HCT116 (cell line): ENCODE measurements around the gene IRS1. TPM values are rescaled to one million over a fixed set of nuclear protein-coding genes. Genes with fewer than 3 reads are reported as not detected.

Experiments
- ATAC-seq: fragments of 200-7000 bp; cut with Tn5 transposase; 2 replicates; pipeline ENCODE4 v1.9.1; 2020; ENCODE audit warnings: mild to moderate bottlenecking, moderate library complexity
- BruUV-seq: library from RNA; stranded (reverse); fragments of 400-500 nt; replicated peaks from 2 replicates; lab custom pipeline; 2021; lab: Mats Ljungman, UMichigan
- CTCF ChIA-PET: fragments of 300-600 bp; sonication (Branson Sonifier 250); formaldehyde crosslinking; loops from one replicate; lab custom pipeline; 2021; ENCODE audit warnings: antibody characterized with exemption; lab: Charles Lee
- POLR2A ChIA-PET: fragments of 300-600, 350-600 bp; sonication (Branson Sonifier 250); formaldehyde crosslinking; loops from one replicate; lab custom pipeline; 2021; ENCODE audit warnings: antibody characterized with exemption; lab: Charles Lee
- RAD21 ChIA-PET, 2 experiments: fragments of 300-600 bp; sonication (Branson Sonifier 250); formaldehyde crosslinking; loops; one replicate each; lab custom pipeline; 2023; ENCODE audit warnings: low total read pairs in 2 of 2; ENCODE audit not compliant: uncharacterized antibody in 2 of 2, unreplicated experiment in 2 of 2, low non-redundant PET in 1 of 2; lab: Charles Lee
- DNase-seq: peaks from one replicate; pipeline ENCODE4 v3.0.0-alpha.2; 2010; ENCODE audit warnings: low read depth, low spot score
- H2AFZ ChIP-seq: fragments of 200-600 bp; shearing (Covaris generic), sonication (generic); 2 replicates; pipeline ENCODE4 v1.6.1; 2017; ENCODE audit warnings: low read depth, mixed run types, mixed read lengths, antibody characterized with exemption, low read length; ENCODE audit not compliant: poor library complexity, severe bottlenecking
- H3K27ac ChIP-seq: 2 replicates; pipeline ENCODE4 v1.5.1; 2012; ENCODE audit warnings: low read depth, low read length
- H3K27me3 ChIP-seq: fragments of 200-600 bp; sonication (generic); 2 replicates; pipeline ENCODE4 v1.6.1; 2016; ENCODE audit warnings: mixed run types, low read length, mixed read lengths; ENCODE audit not compliant: insufficient read depth
- H3K36me3 ChIP-seq, 2 experiments: fragments of 200-500 bp in 1 of 2; fragments of 200-600 bp in 1 of 2; sonication (Bioruptor generic) in 1 of 2; sonication (generic) in 1 of 2; 2 replicates each; pipeline versions ENCODE4 v1.5.1 to v1.6.1; 2014 to 2016; ENCODE audit warnings: low read length in 2 of 2, inconsistent platforms in 1 of 2, mixed read lengths in 1 of 2, mixed run types in 1 of 2; ENCODE audit not compliant: insufficient read depth in 2 of 2, control insufficient read depth in 1 of 2
- H3K4me1 ChIP-seq, 2 experiments: fragments of 200-600 bp in 1 of 2; sonication (generic) in 1 of 2; 2 replicates each; pipeline versions ENCODE4 v1.5.1 to v1.6.1; 2012 to 2017; ENCODE audit warnings: low read length in 2 of 2, inconsistent platforms in 1 of 2, mild to moderate bottlenecking in 1 of 2, mixed read lengths in 1 of 2, mixed run types in 1 of 2, moderate library complexity in 1 of 2; ENCODE audit not compliant: insufficient read depth in 2 of 2, control insufficient read depth in 1 of 2
- H3K4me2 ChIP-seq: fragments of 200-600 bp; sonication (generic); 2 replicates; pipeline ENCODE4 v1.6.1; 2017; ENCODE audit warnings: mixed run types, low read length, mixed read lengths
- H3K4me3 ChIP-seq, 2 experiments: fragments of 200-600 bp in 1 of 2; sonication (generic) in 1 of 2; replicated peaks in 1 of 2; 2 replicates each; pipeline ENCODE4 v1.5.1; 2011 to 2016; ENCODE audit warnings: low read length in 2 of 2, control low read depth in 1 of 2, low read depth in 1 of 2, mild to moderate bottlenecking in 1 of 2, mixed read lengths in 1 of 2, mixed run types in 1 of 2
- H3K79me2 ChIP-seq: fragments of 200-600 bp; sonication (generic); 2 replicates; pipeline ENCODE4 v1.6.1; 2017; ENCODE audit warnings: mild to moderate bottlenecking, mixed run types, low read length, moderate library complexity, mixed read lengths; ENCODE audit not compliant: insufficient read depth
- H3K9ac ChIP-seq: fragments of 200-600 bp; sonication (generic); 2 replicates; pipeline ENCODE4 v1.6.1; 2016; ENCODE audit warnings: low read length, mixed read lengths
- H3K9me2 ChIP-seq: fragments of 200-600 bp; sonication (generic), shearing (Covaris generic); 2 replicates; pipeline ENCODE4 v1.6.1; 2017; ENCODE audit warnings: mixed run types, mild to moderate bottlenecking, moderate library complexity; ENCODE audit not compliant: insufficient read depth
- H3K9me3 ChIP-seq, 2 experiments: fragments of 200-500 bp in 1 of 2; fragments of 200-600 bp in 1 of 2; sonication (Bioruptor generic) in 1 of 2; sonication (generic) in 1 of 2; 2 replicates each; pipeline ENCODE4 v1.6.1; 2014 to 2017; ENCODE audit warnings: low read length in 2 of 2, mixed read lengths in 2 of 2, inconsistent platforms in 1 of 2, low read depth in 1 of 2, mild to moderate bottlenecking in 1 of 2, mixed run types in 1 of 2, moderate library complexity in 1 of 2; ENCODE audit not compliant: control insufficient read depth in 1 of 2, insufficient read depth in 1 of 2
- H4K20me1 ChIP-seq: fragments of 200-600 bp; sonication (generic), shearing (Covaris generic); 2 replicates; pipeline ENCODE4 v1.6.1; 2017; ENCODE audit warnings: mixed run types, mild to moderate bottlenecking, moderate library complexity; ENCODE audit not compliant: insufficient read depth
- CBX3 ChIP-seq: IDR thresholded peaks from 2 replicates; pipeline ENCODE4 v1.6.1; 2012; ENCODE audit warnings: low read depth
- CEBPB ChIP-seq: IDR thresholded peaks from 2 replicates; pipeline ENCODE4 v1.6.1; 2012; ENCODE audit warnings: low read depth
- ELF1 ChIP-seq: IDR thresholded peaks from 2 replicates; pipeline ENCODE4 v1.6.1; 2012; ENCODE audit warnings: low read depth, borderline replicate concordance
- SP1 ChIP-seq: IDR thresholded peaks from 2 replicates; pipeline ENCODE4 v1.6.1; 2012; ENCODE audit warnings: low read depth
- intact Hi-C: fragments of 100-400 bp; cut with micrococcal nuclease; formaldehyde crosslinking; loops from 2 replicates; pipeline ENCODE4 v1.10.0; 2022
- total RNA-seq: library from RNA; stranded (reverse); gene quantifications from one replicate; pipeline ENCODE4 v1.2.1, GENCODE V29; 2021; ENCODE audit not compliant: unreplicated experiment
- TF ChIP-seq, protein P1 (sequence below), 3 experiments: fragments of 200-600 bp in 1 of 3; sonication (generic) in 1 of 3; IDR thresholded peaks in 2 of 3; conservative IDR thresholded peaks in 1 of 3; 2 replicates each; pipeline ENCODE4 v1.5.1; 2012 to 2017; ENCODE audit warnings: low read depth in 2 of 3, low read length in 2 of 3, antibody characterized with exemption in 1 of 3, borderline replicate concordance in 1 of 3, control low read depth in 1 of 3, mild to moderate bottlenecking in 1 of 3, mixed read lengths in 1 of 3, mixed run types in 1 of 3, moderate library complexity in 1 of 3; ENCODE audit not compliant: insufficient read depth in 1 of 3
- TF ChIP-seq, protein P2 (sequence below): IDR thresholded peaks from 2 replicates; pipeline ENCODE4 v1.6.1; 2012

IRS1 gene
- total RNA-seq, 1 experiment from 2014 or later, result 88.8 TPM

DNA sequence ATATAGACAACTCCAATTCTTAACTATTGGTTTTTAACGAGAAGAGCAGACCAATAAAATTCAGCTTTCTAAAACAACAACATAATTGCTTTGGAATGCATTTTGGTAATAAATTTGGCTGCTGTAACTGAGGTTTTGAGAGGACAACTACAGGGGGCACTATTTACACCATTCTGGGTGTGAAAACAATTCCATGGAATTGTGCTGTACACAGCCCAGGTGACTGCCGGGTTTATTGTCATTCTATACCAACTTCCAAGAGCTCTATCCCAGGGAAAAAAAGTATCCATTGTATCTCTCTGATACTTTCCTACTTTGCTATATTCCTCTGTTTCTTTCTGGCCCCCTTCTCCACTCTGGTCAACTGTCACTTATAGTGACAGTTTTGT lies 38.4 kb downstream of the IRS1 start:
- H3K36me3 ChIP-seq, result peaks cover 2 to 31% of the 10 kb centered on the region in 2 experiments; a peak in 2 of 4 replicates
- ATAC-seq (no peak), DNase-seq (no peak)
- no TSS peak for BruUV-seq
- CTCF ChIA-PET, result interaction anchor here (0.8 to 1.7 kb wide), 8 partner anchors 9 to 547 kb away, joined by 3 to 7 read pairs (median 4); partner anchors contain the start of gene IRS1
- peaks cover 74 to 95% of the 10 kb centered on the region in 2 experiments for H3K4me1 ChIP-seq
- H2AFZ ChIP-seq, result no peak overlapping the region
- no peak overlapping the region for H3K4me3 ChIP-seq
- H3K27ac ChIP-seq, result peak overlapping the region; percentile 96
- intact Hi-C loops, result no loop called here
- POLR2A ChIA-PET, result interaction anchor here (0.8 to 1.8 kb wide), 5 partner anchors 23 to 576 kb away, joined by 3 to 5 read pairs (median 4); no protein-coding TSS in a partner anchor
- peaks cover 91% of the 10 kb centered on the region for H3K79me2 ChIP-seq
- TF ChIP-seq, protein P1, sequence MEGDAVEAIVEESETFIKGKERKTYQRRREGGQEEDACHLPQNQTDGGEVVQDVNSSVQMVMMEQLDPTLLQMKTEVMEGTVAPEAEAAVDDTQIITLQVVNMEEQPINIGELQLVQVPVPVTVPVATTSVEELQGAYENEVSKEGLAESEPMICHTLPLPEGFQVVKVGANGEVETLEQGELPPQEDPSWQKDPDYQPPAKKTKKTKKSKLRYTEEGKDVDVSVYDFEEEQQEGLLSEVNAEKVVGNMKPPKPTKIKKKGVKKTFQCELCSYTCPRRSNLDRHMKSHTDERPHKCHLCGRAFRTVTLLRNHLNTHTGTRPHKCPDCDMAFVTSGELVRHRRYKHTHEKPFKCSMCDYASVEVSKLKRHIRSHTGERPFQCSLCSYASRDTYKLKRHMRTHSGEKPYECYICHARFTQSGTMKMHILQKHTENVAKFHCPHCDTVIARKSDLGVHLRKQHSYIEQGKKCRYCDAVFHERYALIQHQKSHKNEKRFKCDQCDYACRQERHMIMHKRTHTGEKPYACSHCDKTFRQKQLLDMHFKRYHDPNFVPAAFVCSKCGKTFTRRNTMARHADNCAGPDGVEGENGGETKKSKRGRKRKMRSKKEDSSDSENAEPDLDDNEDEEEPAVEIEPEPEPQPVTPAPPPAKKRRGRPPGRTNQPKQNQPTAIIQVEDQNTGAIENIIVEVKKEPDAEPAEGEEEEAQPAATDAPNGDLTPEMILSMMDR (IDR thresholded peaks at IDR 0.05 in 2 of 3, conservative IDR thresholded peaks at IDR 0.05 in 1 of 3; ENCODE audit: borderline replicate concordance in 1 of 3, insufficient read depth in 1 of 3, low read depth in 2 of 3, low read length in 2 of 3), result peak in 2 of 3 experiments; percentile 17 to 41; a peak in 2 of 6 replicates
- TF ChIP-seq SP1 (peak; percentile 13; the same call in 1 of the 2 replicates), CBX3 (peak; percentile 65; the same call in 1 of the 2 replicates), CEBPB (peak; percentile 10; the same call in 1 of the 2 replicates), ELF1 (no peak)
- TF ChIP-seq, protein P2, sequence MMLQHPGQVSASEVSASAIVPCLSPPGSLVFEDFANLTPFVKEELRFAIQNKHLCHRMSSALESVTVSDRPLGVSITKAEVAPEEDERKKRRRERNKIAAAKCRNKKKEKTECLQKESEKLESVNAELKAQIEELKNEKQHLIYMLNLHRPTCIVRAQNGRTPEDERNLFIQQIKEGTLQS, result no peak
- TF ChIP-seq, all 23 proteins: peak for 4
- Histone ChIP-seq H3K4me2 (peak overlapping the region; percentile 72), H3K9me3 (no peaks in the 10 kb centered on the region), H4K20me1 (no peaks in the 10 kb centered on the region), H3K9me2 (no peaks in the 10 kb centered on the region), H3K9ac (peak overlapping the region; percentile 66), H3K27me3 (no peaks in the 10 kb centered on the region)
- RAD21 ChIA-PET, result no interaction called here
